GM21619 (cell line): ENCODE results near the gene SPEM3.
"Not testable (repeated sequence)": the region's sequence is repeated elsewhere in the genome, so short reads cannot be mapped to it uniquely, and the experiment has no call there.

Source experiments
- ATAC-seq: cut with Tn5 transposase; IDR thresholded peaks from one replicate; pipeline ENCODE4 v1.9.1; 2021; ENCODE audit not compliant: unreplicated experiment

Gene SPEM3

DNA sequence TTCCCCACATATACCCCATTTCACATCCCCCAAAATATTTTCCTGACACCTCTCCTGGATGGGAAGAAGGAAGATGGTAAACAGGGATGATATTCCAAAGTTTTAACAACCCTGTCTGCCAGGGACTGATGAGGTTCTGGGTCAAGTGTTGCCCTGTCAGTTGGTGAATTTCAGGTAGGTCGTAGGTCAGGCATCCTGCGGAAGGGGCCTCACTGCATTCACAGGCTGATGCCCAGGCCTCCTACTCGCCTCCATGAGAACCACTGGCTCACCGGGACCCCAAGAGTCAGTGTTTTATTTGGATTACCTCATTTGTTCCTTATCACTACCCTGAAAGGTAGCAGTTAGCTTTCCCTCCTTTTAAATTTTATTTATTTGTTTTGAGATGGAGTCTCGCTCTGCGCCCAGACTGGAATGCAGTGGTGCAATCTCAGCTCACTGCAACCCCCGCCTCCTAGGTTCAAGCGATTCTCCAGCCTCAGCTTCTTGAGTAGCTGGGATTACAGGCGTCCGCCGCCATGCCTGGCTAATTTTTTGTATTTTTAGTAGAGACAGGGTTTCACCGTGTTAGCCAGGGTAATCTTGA lies 40.2 kb downstream of the SPEM3 start:
- no peak for ATAC-seq

DNA sequence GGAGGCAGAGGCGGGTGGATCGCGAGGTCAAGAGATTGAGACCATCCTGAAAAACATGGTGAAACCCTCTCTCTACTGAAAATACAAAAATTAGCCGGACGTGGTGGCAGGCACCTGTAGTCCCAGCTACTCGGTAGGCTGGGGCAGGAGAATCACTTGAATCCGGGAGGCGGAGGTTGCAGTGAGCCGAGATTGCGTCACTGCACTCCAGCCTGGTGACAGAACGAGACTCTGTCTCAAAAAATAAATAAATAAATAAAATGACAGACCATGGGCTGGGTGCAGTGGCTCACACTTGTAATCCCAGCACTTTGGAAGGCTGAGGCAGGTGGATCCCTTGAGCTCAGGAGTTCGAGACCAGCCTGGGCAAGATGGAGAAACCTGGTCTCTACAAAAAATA lies 41.2 kb downstream of the SPEM3 start:
- ATAC-seq, result not testable (repeated sequence)

DNA sequence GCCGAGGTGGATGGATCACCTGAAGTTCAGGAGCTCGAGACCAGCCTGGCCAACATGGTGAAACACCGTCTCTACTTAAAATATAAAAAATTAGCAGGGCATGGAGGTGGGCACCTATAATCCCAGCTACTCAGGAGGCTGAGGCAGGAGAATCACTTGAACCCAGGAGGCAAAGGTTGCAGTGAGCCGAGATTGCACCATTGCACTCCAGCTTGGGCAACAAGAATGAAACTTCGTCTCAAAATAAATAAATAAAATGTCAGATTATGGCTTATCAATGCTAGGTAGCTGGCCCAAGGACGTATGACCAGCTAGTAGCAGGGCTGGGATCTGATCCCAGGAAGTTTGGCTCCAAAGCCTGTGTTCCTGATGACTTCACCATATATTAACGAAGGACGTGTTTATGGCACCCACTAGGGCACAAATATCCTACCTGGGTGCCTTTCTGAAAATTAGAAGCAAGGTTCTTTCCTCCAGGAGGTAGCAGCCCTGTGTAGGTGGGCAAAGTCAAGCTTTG lies 41.9 kb downstream of the SPEM3 start:
- not testable (repeated sequence) for ATAC-seq

DNA sequence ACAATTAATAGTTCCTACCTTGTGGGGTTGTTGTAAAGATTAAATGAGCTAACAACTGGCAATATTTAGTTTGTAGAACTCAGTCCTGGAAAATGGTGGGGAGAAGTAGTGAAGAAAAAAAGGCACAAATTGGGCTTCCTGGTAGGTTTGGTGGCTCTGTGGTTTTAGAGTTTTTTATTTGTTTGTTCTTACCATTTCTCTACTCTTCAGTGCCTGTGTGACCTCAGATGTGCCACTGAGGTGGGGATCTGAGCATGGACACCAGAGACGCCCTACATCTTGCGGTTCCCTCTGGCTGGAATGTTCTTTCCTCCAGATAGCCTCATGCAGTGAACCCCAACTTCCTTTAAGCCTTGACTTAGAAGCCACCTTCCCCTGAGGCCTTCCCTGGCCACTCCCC lies 43.1 kb downstream of the SPEM3 start:
- ATAC-seq, result no peak

DNA sequence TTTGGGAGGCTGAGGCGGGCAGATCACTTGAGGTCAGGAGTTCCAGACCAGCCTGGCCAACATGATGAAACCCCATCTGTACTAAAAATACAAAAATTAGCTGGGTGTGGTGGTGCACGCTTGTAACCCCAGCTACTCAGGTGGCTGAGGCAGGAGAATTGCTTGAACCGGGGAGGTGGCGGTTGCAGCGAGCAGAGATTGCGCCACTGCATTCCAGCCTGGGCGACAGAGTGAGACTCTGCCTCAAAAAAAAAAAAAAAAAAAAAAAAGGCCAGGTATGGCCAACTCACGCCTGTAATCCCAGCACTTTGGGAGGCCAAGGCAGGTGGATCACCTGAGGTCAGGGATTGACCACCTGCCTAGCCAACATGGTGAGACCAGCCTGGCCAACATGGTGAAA lies 46.1 kb downstream of the SPEM3 start:
- not testable (repeated sequence) for ATAC-seq

DNA sequence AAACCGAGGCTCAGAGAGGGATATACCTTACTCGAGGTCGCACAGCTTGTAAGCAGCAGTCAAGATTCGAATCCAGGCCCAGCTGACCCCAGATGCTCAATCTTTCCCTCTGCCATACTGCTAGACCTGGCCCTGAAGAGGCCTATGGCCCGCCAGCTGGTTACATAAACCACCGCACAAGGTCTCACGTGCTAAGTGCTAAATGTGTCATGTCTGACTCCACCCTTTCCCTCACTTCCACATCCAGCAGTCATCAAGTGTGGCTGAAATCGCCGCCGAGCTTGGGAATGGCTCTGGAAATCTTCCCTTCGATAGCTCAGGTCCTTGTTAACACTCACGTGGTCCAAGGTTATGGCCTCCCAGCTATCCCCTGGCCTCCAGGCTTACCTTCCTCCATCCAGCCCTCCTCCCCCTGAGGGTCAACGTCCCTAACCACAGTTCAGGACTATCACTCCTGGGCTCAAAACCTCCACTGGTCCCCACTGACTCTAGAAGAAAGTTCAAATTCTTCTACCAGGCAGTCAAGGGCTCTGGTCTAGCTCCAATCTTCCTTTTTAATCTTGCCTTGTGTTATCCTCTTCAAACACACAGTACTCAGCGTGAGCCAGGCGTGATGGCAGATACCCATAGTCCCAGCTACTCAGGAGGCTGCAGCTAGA lies 47.2 kb downstream of the SPEM3 start:
- no peak for ATAC-seq

DNA sequence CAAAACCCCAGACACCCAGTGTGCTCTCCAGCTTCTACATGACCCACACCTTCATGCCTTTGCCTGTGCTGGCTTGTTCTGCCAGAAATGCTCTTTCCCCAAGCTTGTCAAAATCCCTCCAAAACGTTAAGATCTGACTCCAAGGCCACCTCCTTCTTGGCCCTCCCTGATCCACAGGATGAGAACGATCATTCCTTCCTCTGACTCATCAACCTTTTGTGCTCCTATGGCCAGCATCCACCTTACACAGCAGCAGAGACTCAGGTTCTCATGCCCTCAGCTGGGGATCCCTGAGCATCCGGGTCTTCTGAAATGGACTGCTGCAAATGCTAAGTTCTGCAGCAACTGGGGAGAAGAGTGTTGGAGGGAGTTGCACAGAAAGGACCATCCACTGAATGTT lies 47.8 kb downstream of the SPEM3 start:
- ATAC-seq, result no peak

DNA sequence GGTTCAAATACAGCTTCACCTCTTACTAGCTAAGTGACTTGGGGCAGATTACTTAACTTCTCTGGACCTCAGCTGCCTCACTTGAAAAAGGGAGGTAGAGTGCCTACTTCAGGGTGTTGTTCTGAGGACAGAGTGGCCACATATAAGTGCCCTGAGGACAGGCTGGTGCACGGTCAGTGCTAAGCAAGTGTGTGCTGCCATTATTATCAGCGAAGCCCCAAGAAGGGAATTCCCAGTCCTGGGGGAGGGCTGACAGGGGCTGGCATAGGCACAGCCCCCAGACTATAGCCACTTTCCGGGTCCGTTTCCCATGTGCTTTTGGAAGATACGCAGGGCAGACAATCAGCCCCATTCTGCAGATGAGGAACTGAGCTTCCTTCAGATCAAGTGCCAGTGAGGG lies 48.3 kb downstream of the SPEM3 start:
- no peak for ATAC-seq

DNA sequence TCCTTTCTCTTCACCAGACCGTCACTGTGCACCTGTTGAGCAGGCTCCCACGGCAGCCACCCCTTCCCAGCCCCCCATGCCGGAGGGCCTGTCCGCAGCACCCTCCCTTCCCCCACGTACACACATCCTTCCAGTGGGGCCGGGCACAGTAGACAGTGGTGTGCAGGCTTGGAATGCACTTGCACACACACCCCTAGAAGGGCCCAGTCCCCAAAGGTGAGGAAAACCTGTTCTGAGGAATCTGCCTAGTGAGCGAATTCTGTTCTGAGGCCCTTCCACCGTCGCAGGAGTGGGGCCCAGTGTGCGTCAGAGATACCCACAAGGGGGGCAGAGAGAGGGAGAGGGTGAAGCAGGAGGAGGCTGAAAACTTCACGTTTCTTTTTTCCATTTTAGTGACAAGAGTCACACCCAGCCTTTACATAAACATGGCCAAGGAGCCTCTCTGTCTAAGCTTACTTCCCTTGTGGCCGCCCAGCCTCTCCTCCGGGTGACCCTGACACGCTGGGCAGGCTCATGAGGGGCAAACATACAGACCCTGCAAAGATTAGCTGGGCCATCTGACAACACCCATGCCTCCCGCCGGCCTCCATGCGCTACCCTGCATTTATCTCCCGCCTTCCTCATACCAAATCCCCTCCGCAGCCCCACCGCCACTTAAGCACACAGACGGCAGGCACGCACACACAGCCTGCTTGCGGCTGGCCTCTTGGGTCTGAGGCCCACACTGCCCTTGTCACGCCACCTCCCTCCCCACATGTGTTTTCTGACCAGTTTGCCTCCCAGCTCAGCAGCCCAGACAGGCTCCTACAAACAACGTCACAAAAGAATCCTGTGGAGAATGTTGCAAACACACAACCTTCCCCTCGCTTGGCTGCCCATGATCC lies 49.0 kb downstream of the SPEM3 start:
- ATAC-seq, result no peak

DNA sequence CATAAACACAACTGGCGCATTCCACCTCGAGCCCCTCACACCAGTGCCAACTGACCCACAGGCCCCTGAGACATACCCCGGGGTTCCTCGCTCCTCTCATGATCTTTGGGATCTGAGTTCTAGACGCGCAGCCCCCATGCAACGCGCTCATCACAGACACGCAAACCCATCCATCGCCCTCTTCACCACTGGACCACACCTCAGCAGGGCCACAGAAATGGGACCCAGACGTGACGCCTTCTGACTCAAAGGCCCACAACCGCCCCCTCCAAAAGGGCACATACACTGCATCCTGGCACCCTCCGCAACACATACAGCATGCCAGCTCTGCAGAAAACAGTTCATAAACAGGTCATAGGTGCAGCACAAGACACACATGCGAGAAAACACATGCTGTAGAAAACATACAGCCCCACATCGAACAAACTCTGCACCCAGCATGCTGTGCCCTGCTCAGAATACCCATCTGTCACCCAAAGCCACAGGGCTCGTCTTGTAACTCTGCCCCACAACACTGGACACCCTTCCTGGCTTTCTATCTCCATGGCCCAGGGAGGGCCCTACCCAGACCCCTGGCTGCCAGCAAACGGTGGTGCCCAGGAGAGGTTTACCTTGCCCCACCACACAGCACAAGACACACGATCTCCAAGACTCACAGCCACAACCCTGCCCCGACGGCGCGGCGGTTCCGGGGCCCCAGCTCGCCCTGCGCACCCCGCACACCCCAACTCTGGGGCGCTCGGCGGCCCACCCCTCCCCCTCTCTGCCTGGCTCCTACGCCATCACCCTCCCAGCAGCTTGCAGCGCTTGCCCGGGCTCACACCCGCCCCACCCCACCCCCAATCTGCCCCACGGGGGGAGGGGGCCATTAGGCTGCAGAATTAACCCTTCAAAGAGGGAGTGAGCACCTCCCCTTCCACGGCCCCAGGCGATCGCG lies 49.9 kb downstream of the SPEM3 start:
- no peak for ATAC-seq

DNA sequence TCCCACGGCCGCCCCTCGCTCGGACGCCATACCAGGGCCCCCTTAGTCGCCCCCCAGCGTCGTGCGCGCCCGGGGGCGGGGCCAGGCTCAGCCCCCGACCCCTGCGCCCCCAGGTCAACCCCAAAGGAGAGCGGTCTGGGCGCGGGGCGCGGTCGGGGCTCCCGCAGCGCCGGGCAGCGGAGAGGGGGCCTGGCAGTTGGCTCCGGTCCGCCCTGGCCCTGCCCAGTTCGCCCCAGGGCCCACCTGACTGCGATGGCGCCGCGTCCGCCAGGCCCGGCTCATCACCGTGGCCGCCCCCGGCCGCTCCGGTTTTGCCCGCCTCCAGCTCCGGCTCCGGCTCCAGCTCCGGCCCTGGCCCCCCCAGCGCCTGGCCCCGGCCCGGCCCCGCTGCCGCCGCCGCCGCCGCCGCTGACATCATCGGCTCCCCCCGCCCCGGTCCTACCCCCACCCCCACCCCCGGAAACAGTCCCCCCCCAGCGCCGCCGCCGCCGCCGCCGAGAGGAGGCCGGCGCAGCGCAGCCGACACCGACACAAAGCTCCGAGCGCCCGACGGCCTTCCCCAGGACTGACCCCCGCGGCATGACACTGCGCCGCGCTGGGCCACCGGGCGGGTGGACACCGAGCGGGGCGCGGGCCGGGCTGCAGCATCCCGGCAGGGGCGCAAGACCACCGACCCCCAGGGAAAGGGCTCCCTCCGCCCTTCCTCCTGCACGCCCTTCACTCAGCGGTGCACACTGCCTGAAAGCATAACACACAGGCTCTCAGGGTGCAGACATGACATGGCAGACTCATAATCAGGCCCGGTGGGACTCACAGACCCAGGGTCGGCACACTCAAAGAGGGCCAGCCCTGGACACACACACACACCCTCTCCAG lies 50.8 kb downstream of the SPEM3 start, which contains the start of gene ZBTB4:
Gene ZBTB4 (minus strand): TSS at position 419 of the 876 bp plus-strand sequence. CDS start 12,830 bp downstream, outside the sequence.
- no peak for ATAC-seq

DNA sequence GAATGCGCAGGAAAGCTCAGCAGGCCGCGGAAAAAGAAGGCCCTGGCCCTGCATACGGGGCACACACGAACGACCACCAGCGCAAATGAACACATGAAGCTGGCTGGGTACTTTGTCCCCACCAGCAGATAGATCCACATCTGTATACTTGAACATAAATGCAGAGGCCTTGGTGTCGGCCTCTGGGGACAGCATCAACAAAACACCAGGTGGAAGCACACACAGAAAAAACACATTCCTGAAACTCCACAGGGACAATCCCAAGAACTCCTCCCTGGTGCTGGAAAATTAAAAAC lies 51.4 kb downstream of the SPEM3 start:
- no peak for ATAC-seq

DNA sequence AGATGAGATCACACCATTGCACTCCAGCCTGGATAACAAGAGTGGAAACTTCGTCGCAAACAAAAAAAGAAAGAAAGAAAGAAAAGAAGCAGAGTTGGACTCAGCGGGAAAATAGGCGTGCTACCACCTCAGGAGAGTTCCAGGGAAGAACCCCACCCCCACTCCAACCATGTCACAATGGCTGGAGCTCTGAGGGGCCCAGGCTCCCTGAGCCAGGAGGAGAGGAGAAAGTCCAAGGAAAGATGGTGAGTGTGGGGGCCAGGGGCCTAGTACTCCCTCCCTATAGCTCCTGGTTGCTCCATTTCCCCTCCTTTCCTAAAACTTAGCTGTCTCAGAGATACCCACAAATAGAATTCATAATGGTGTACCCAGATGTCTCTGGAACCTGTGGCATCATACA lies 52.6 kb downstream of the SPEM3 start, which contains the start of gene SLC35G6:
Gene SLC35G6 (plus strand): TSS at position 172 of the 400 bp plus-strand sequence. CDS start 71 bp downstream, at position 243.
- ATAC-seq, result not testable (repeated sequence)

DNA sequence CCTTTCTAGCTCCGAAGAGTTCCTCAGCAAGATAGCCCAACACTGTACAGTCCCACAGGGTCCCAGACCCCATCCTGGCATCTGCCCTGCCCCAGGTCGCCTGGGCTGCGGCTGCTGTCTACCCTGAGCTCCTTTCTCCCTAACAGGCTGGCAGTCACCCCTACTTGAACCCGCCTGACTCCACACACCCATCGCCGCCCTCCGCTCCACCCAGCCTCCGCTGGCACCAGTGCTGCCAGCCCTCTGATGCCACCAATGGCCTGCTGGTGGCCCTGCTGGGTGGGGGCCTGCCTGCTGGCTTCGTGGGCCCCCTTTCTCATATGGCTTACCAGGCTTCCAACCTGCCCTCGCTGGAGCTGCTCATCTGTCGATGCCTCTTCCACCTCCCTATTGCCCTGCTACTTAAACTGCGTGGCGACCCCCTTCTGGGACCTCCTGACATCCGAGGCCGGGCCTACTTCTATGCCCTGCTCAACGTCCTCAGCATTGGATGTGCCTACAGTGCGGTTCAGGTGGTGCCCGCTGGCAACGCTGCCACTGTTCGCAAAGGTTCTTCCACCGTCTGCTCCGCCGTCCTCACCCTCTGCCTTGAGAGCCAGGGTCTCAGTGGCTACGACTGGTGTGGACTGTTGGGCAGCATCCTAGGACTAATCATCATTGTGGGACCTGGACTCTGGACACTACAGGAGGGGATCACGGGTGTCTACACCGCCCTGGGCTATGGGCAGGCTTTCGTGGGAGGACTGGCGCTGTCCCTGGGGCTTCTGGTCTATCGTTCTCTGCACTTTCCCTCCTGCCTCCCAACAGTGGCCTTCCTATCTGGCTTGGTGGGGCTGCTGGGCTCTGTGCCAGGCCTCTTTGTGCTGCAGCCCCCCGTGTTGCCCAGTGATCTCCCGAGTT lies 53.4 kb downstream of the SPEM3 start:
- not testable (repeated sequence) for ATAC-seq
